ENCODE measurements around the gene DENND6B.

- TF ChIP-seq TARDBP (IDR thresholded peaks at IDR 0.05) (no peak), ZNF384 (IDR thresholded peaks at IDR 0.05) (no peak), SP1 (IDR thresholded peaks at IDR 0.05) (no peak), FOXM1 (IDR thresholded peaks at IDR 0.05; ENCODE audit: borderline replicate concordance) (no peak), NFRKB (IDR thresholded peaks at IDR 0.05) (no peak), CTBP1 (IDR thresholded peaks at IDR 0.05; ENCODE audit: borderline replicate concordance) (no peak), SUZ12 (IDR thresholded peaks at IDR 0.05) (no peak), ELF4 (IDR thresholded peaks at IDR 0.05) (no peak), FOXK2 (IDR thresholded peaks at IDR 0.05) (no peak), PKNOX1 (IDR thresholded peaks at IDR 0.05) (no peak), FOXA1 (IDR thresholded peaks at IDR 0.05) (no peak), BHLHE40 (IDR thresholded peaks at IDR 0.05; ENCODE audit: borderline replicate concordance) (no peak), LEF1 (IDR thresholded peaks at IDR 0.05; ENCODE audit: borderline replicate concordance) (no peak), HDGF (IDR thresholded peaks at IDR 0.05; ENCODE audit: borderline replicate concordance) (no peak)
These were observed 66.4 kb downstream of the DENND6B start for GRCh38 chr22:50260434-50260800.
